ENCODE results near the gene GAD1. TPM values are rescaled to one million over a fixed set of nuclear protein-coding genes. Genes with fewer than 3 reads are reported as not detected.

GAD1 gene
- total RNA-seq, 1 experiment from 2014 or later: 2.5 TPM

- no peak for TF ChIP-seq HMGA2 (CRISPR knock-in tag; IDR thresholded peaks at IDR 0.05)
- TF ChIP-seq, protein P1, sequence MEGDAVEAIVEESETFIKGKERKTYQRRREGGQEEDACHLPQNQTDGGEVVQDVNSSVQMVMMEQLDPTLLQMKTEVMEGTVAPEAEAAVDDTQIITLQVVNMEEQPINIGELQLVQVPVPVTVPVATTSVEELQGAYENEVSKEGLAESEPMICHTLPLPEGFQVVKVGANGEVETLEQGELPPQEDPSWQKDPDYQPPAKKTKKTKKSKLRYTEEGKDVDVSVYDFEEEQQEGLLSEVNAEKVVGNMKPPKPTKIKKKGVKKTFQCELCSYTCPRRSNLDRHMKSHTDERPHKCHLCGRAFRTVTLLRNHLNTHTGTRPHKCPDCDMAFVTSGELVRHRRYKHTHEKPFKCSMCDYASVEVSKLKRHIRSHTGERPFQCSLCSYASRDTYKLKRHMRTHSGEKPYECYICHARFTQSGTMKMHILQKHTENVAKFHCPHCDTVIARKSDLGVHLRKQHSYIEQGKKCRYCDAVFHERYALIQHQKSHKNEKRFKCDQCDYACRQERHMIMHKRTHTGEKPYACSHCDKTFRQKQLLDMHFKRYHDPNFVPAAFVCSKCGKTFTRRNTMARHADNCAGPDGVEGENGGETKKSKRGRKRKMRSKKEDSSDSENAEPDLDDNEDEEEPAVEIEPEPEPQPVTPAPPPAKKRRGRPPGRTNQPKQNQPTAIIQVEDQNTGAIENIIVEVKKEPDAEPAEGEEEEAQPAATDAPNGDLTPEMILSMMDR (IDR thresholded peaks at IDR 0.05): no peak
- no peak for TF ChIP-seq EMX1 (CRISPR knock-in tag; IDR thresholded peaks at IDR 0.05)
- TF ChIP-seq KAT7 (CRISPR knock-in tag; IDR thresholded peaks at IDR 0.05; ENCODE audit: borderline replicate concordance): no peak
These were observed 80.4 kb downstream of the GAD1 start (continued) for GRCh38 chr2:170897108-170897507.

GRCh38 chr2:170905864-170906263 lies 89.2 kb downstream of the GAD1 start:
- Mint-ChIP-seq H3K4me3 (no peak overlapping the region), H3K4me1 (peaks cover 8% of the 10 kb centered on the region), H3K9me3 (peaks cover 12% of the 10 kb centered on the region), H3K36me3 (peaks cover 8% of the 10 kb centered on the region; the same call in 1 of the 2 replicates), H3K27ac (peak overlapping the region; percentile 23; the same call in 1 of the 2 replicates), H3K27me3 (ENCODE audit: low read depth) (no peaks in the 10 kb centered on the region)
- ChIA-PET CTCF (interaction anchor here (0.9 to 1.3 kb wide), 2 partner anchors 23 to 33 kb away, joined by 3 to 4 read pairs; partner anchors contain the start of gene GORASP2), POLR2A (interaction anchor here (0.7 kb wide), 1 partner anchor 97 kb away, joined by 3 read pairs; no protein-coding TSS in a partner anchor)
- no peak for DNase-seq (ENCODE audit: low spot score)
- TF ChIP-seq, protein P2, sequence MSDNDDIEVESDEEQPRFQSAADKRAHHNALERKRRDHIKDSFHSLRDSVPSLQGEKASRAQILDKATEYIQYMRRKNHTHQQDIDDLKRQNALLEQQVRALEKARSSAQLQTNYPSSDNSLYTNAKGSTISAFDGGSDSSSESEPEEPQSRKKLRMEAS (CRISPR knock-in tag; IDR thresholded peaks at IDR 0.05): no peak
- no peak for TF ChIP-seq NR3C1 (CRISPR knock-in tag; conservative IDR thresholded peaks at IDR 0.05; ENCODE audit: low read depth)
- TF ChIP-seq, protein P3, sequence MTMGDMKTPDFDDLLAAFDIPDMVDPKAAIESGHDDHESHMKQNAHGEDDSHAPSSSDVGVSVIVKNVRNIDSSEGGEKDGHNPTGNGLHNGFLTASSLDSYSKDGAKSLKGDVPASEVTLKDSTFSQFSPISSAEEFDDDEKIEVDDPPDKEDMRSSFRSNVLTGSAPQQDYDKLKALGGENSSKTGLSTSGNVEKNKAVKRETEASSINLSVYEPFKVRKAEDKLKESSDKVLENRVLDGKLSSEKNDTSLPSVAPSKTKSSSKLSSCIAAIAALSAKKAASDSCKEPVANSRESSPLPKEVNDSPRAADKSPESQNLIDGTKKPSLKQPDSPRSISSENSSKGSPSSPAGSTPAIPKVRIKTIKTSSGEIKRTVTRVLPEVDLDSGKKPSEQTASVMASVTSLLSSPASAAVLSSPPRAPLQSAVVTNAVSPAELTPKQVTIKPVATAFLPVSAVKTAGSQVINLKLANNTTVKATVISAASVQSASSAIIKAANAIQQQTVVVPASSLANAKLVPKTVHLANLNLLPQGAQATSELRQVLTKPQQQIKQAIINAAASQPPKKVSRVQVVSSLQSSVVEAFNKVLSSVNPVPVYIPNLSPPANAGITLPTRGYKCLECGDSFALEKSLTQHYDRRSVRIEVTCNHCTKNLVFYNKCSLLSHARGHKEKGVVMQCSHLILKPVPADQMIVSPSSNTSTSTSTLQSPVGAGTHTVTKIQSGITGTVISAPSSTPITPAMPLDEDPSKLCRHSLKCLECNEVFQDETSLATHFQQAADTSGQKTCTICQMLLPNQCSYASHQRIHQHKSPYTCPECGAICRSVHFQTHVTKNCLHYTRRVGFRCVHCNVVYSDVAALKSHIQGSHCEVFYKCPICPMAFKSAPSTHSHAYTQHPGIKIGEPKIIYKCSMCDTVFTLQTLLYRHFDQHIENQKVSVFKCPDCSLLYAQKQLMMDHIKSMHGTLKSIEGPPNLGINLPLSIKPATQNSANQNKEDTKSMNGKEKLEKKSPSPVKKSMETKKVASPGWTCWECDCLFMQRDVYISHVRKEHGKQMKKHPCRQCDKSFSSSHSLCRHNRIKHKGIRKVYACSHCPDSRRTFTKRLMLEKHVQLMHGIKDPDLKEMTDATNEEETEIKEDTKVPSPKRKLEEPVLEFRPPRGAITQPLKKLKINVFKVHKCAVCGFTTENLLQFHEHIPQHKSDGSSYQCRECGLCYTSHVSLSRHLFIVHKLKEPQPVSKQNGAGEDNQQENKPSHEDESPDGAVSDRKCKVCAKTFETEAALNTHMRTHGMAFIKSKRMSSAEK (CRISPR knock-in tag; IDR thresholded peaks at IDR 0.05; ENCODE audit: borderline replicate concordance): no peak
- TF ChIP-seq ZNF317 (CRISPR knock-in tag; IDR thresholded peaks at IDR 0.05; ENCODE audit: borderline replicate concordance, low read depth): no peak
- TF ChIP-seq FOXP4 (CRISPR knock-in tag; IDR thresholded peaks at IDR 0.05): no peak
- no peak for TF ChIP-seq ATF3 (CRISPR knock-in tag; conservative IDR thresholded peaks at IDR 0.05)
- TF ChIP-seq ELF4 (CRISPR knock-in tag; IDR thresholded peaks at IDR 0.05; ENCODE audit: low read depth): no peak
- peak; percentile 80 for ATAC-seq

Other genes starting within 250 kb of the GAD1 start
- 1.7 to 9.7 TPM (median 7.0 TPM) in 3 replicates for gene SP5, start 101.5 kb upstream of the GAD1 start, total RNA-seq (2021)
- gene ERICH2, start 46.5 kb upstream of the GAD1 start, total RNA-seq (2021): 1.1 to 1.6 TPM (median 1.1 TPM) in 3 replicates
- 77.8 to 102 TPM (median 79.2 TPM) in 3 replicates for gene GORASP2, start 112.4 kb downstream of the GAD1 start, total RNA-seq (2021)

Measured in WTC11 (cell line).